GM19239 (cell line): ENCODE results near the gene LPP.

Experiments
- DNase-seq: peaks from one replicate; pipeline ENCODE4 v3.0.0; 2011; ENCODE audit warnings: low spot score; ENCODE audit not compliant: insufficient read length
- FAIRE-seq: peaks from 2 replicates; lab custom pipeline; 2011; peaks lifted over from hg19 to GRCh38; lab: Jason Lieb, UNC

Gene LPP

GRCh38 chr3:188553569-188553968 is 399.6 kb downstream of the LPP start:
- FAIRE-seq, result no peak
- no peak for DNase-seq

GRCh38 chr3:188554404-188554803 is 400.4 kb downstream of the LPP start:
- DNase-seq (no peak), FAIRE-seq (no peak)

- no peak for FAIRE-seq
Measured at GRCh38 chr3:188557235-188557634, 403.3 kb downstream of the LPP start.

GRCh38 chr3:188558343-188559071 is 404.6 kb downstream of the LPP start:
- FAIRE-seq (no peak), DNase-seq (no peak)

More at GRCh38 chr3:188557235-188557634, 403.3 kb downstream of the LPP start:
- DNase-seq, result no peak

GRCh38 chr3:188559072-188559429 is 405.1 kb downstream of the LPP start:
- no peak for FAIRE-seq
- no peak for DNase-seq

- DNase-seq (no peak), FAIRE-seq (no peak)
Measured at GRCh38 chr3:188559856-188560255, 405.9 kb downstream of the LPP start.

- no peak for FAIRE-seq
- DNase-seq, result no peak
Measured at GRCh38 chr3:188562144-188562543, 408.2 kb downstream of the LPP start.

- DNase-seq, result no peak
- no peak for FAIRE-seq
Measured at GRCh38 chr3:188567478-188568195, 413.7 kb downstream of the LPP start.

- FAIRE-seq (no peak), DNase-seq (no peak)
Measured at GRCh38 chr3:188568736-188569135, 414.8 kb downstream of the LPP start.

- FAIRE-seq, result no peak
- no peak for DNase-seq
Measured at GRCh38 chr3:188571531-188572095, 417.7 kb downstream of the LPP start.

- FAIRE-seq (no peak), DNase-seq (no peak)
Measured at GRCh38 chr3:188573291-188573940, 419.5 kb downstream of the LPP start.

- no peak for FAIRE-seq
- DNase-seq, result no peak
Measured at GRCh38 chr3:188573956-188574355, 420.0 kb downstream of the LPP start.

- DNase-seq (no peak), FAIRE-seq (no peak)
Measured at GRCh38 chr3:188574885-188575284, 420.9 kb downstream of the LPP start.

- DNase-seq (no peak), FAIRE-seq (no peak)
Measured at GRCh38 chr3:188575501-188575900, 421.5 kb downstream of the LPP start.

GRCh38 chr3:188577539-188577938 is 423.6 kb downstream of the LPP start:
- DNase-seq, result no peak
- no peak for FAIRE-seq

GRCh38 chr3:188578576-188579363 is 424.8 kb downstream of the LPP start:
- DNase-seq, result no peak
- no peak for FAIRE-seq

GRCh38 chr3:188580223-188580622 is 426.3 kb downstream of the LPP start:
- FAIRE-seq (no peak), DNase-seq (no peak)

- DNase-seq, result no peak
- FAIRE-seq, result no peak
Measured at GRCh38 chr3:188580659-188581058, 426.7 kb downstream of the LPP start.

- FAIRE-seq, result no peak
- no peak for DNase-seq
Measured at GRCh38 chr3:188581365-188581764, 427.4 kb downstream of the LPP start.

- no peak for FAIRE-seq
- DNase-seq, result no peak
Measured at GRCh38 chr3:188581792-188582191, 427.8 kb downstream of the LPP start.
